Psoas muscle (tissue), 8 donors: ENCODE results near the gene TMEM190. TPM values are rescaled to one million over a fixed set of nuclear protein-coding genes. Genes with fewer than 3 reads are reported as not detected.
"Not testable (repeated sequence)": the region's sequence is repeated elsewhere in the genome, so short reads cannot be mapped to it uniquely, and the experiment has no call there.

ENCODE experiments used
- ATAC-seq, 4 donors: fragments of 200-7000 bp; cut with Tn5 transposase; one replicate each; pipeline ENCODE4 v1.9.1; 2020; ENCODE audit warnings: moderate library complexity in 3 of 4, mild to moderate bottlenecking in 2 of 4
- DNase-seq, 2 donors: peaks; one replicate each; pipeline ENCODE4 v3.0.0-alpha.2; 2020
- H3K27ac ChIP-seq: fragments of 200-600 bp; one replicate; pipeline ENCODE4 v1.8.0; 2022
- H3K27me3 ChIP-seq, 3 donors: fragments of 200-600 bp in 1 of 3; one replicate each; pipeline versions ENCODE4 v1.6.1 to v1.8.0; 2013 to 2022; ENCODE audit warnings: low read length in 2 of 3, mild to moderate bottlenecking in 2 of 3, moderate library complexity in 1 of 3; ENCODE audit not compliant: insufficient read depth in 3 of 3
- H3K36me3 ChIP-seq, 2 donors: fragments of 200-600 bp in 1 of 2; one replicate each; pipeline versions ENCODE4 v1.6.1 to v1.8.0; 2013 to 2022; ENCODE audit warnings: low read depth in 1 of 2, mild to moderate bottlenecking in 1 of 2, moderate library complexity in 1 of 2; ENCODE audit not compliant: insufficient read depth in 1 of 2
- H3K4me1 ChIP-seq: fragments of 200-600 bp; one replicate; pipeline ENCODE4 v1.8.0; 2022
- H3K4me3 ChIP-seq: fragments of 200-600 bp; one replicate; pipeline ENCODE4 v1.8.0; 2022; ENCODE audit warnings: mild to moderate bottlenecking
- H3K9me3 ChIP-seq: fragments of 200-600 bp; one replicate; pipeline ENCODE4 v1.8.0; 2022
- CTCF ChIP-seq: fragments of 200-600 bp; IDR thresholded peaks from one replicate; pipeline ENCODE4 v1.8.0; 2022; ENCODE audit warnings: antibody characterized with exemption
- WGBS, 3 donors: extraction: QIAGEN DNeasy Blood & Tissue Kit; methylation state at CpG; one replicate each; pipeline versions ENCODE4 v1.1.6 to v1.1.7; 2013; 5-methylcytosine and 5-hydroxymethylcytosine counted together
- intact Hi-C, 2 donors: fragments of 100-400 bp; cut with DNase I; formaldehyde crosslinking; loops; one replicate each; pipeline versions ENCODE4 v1.11.0 to v1.14.2; 2022
- polyA plus RNA-seq, 3 donors: library from polyadenylated mRNA; stranded (reverse); fragments of 200-250 nt; gene quantifications; one replicate each; pipeline ENCODE4 v1.2.3, GENCODE V29; 2013
- total RNA-seq, 4 donors: library from RNA; stranded (reverse); fragmentation: NEBNext Ultra II Directional in 2 of 4; extraction: Animal tissue kit (Norgen Biotek cat#: 25700) in 2 of 4; gene quantifications; one replicate each; pipeline versions ENCODE4 v1.2.1 to v1.2.4, GENCODE V29; 2021 to 2023
- donor health status: healthy with polysubstance abuse.
- donor health status: DM: no; HTN: no; CAD: no; lungs with moderate emphysema.
- donor health status: Bipolar disorder and iron deficiency.
- donor health status: healthy.
- donor health status: DM: yes; HTN: yes; CAD: no.
- donor health status: DM: no; HTN: no; CAD: no.
- donor health status: DM: no; HTN: no; CAD: no.
- donor health status: DM: yes; HTN: yes; CAD: no.

Gene TMEM190
- total and polyA plus RNA-seq, 7 donors = not detected

GRCh38 chr19:55410168-55410567, 33.5 kb downstream of the TMEM190 start:
- Histone ChIP-seq H3K4me1 (no peaks in the 10 kb centered on the region), H3K4me3 (no peak overlapping the region), H3K36me3 (no peaks in the 10 kb centered on the region), H3K9me3 (no peaks in the 10 kb centered on the region), H3K27ac (no peak overlapping the region), H3K27me3 (no peaks in the 10 kb centered on the region)
- DNase-seq = no peak
- TF ChIP-seq CTCF = no peak
- intact Hi-C loops = no loop called here
- WGBS, 3 donors = 93 to 96% (median 95%) methylated on average over 2 of the region's 2 CpGs
- ATAC-seq = no peak

- intact Hi-C loops = loop anchor here in 1 of 2 donors (5.0 kb wide), 1 partner anchor 116 kb away; no protein-coding TSS in a partner anchor
- DNase-seq = no peak
- WGBS, 3 donors = 10 to 18% (median 12%) methylated on average over 7 of the region's 7 CpGs
Measured at GRCh38 chr19:55418185-55418584, 41.6 kb downstream of the TMEM190 start.

GRCh38 chr19:55419103-55419502, 42.5 kb downstream of the TMEM190 start:
- no peak overlapping the region for H3K4me3 ChIP-seq
- TF ChIP-seq CTCF = no peak
- H3K9me3 ChIP-seq = no peaks in the 10 kb centered on the region
- intact Hi-C loops = loop anchor here in 1 of 2 donors (5.0 kb wide), 1 partner anchor 117 kb away; no protein-coding TSS in a partner anchor
- H3K27me3 ChIP-seq = peaks cover 0 to 20% (median 3%) of the 10 kb centered on the region in 3 donors
- H3K4me1 ChIP-seq = no peaks in the 10 kb centered on the region
- 43 to 48% (median 44%) methylated on average over 5 of the region's 5 CpGs for WGBS, 3 donors
- H3K27ac ChIP-seq = no peak overlapping the region
- DNase-seq (no peak), ATAC-seq (no peak)
- H3K36me3 ChIP-seq = no peaks in the 10 kb centered on the region

More at GRCh38 chr19:55418185-55418584, 41.6 kb downstream of the TMEM190 start:
- ATAC-seq = peak; percentile 58 to 80 (median 64)
- Histone ChIP-seq H3K4me3 (no peak overlapping the region), H3K27me3 (peaks cover 0 to 16% (median 3%) of the 10 kb centered on the region in 3 donors), H3K27ac (no peak overlapping the region), H3K4me1 (no peaks in the 10 kb centered on the region), H3K36me3 (no peaks in the 10 kb centered on the region), H3K9me3 (no peaks in the 10 kb centered on the region)
- TF ChIP-seq CTCF = peak; percentile 56

GRCh38 chr19:55419624-55420236, 43.1 kb downstream of the TMEM190 start:
- ATAC-seq (no peak), DNase-seq (no peak)
- Histone ChIP-seq H3K4me3 (no peak overlapping the region), H3K36me3 (no peaks in the 10 kb centered on the region), H3K9me3 (no peaks in the 10 kb centered on the region), H3K27ac (no peak overlapping the region), H3K4me1 (no peaks in the 10 kb centered on the region), H3K27me3 (peaks cover 0 to 26% (median 3%) of the 10 kb centered on the region in 3 donors)
- 46 to 70% (median 65%) methylated on average over 5 of the region's 5 CpGs for WGBS, 3 donors
- TF ChIP-seq CTCF = no peak
- intact Hi-C loops = loop anchor here in 1 of 2 donors (5.0 kb wide), 1 partner anchor 117 kb away; no protein-coding TSS in a partner anchor

GRCh38 chr19:55421281-55421680, 44.7 kb downstream of the TMEM190 start:
- H3K4me3 ChIP-seq, intact Hi-C loops, ATAC-seq, H3K4me1 ChIP-seq, H3K36me3 ChIP-seq, DNase-seq, H3K9me3 ChIP-seq, H3K27ac ChIP-seq: not testable (repeated sequence)
- WGBS, 3 donors = 54 to 64% (median 61%) methylated on average over 4 of the region's 4 CpGs
- H3K27me3 ChIP-seq = peaks cover 0 to 40% (median 3%) of the 10 kb centered on the region in 3 donors
